HepG2 (cell line): ENCODE results near the gene MAP3K3. TPM values are rescaled to one million over a fixed set of nuclear protein-coding genes. Genes with fewer than 3 reads are reported as not detected.

ENCODE experiments used
- ATAC-seq: fragments of 200-7000 bp; cut with Tn5 transposase; 3 replicates; pipeline ENCODE4 v1.9.1; 2020; ENCODE audit warnings: mild to moderate bottlenecking, moderate library complexity
- BruUV-seq: library from RNA; stranded (reverse); fragments of 400-500 nt; replicated peaks from 2 replicates; lab custom pipeline; 2021; lab: Mats Ljungman, UMichigan
- CTCF ChIA-PET: fragments of 300-600 bp; formaldehyde crosslinking; extraction: SDS; loops from one replicate; lab custom pipeline; 2021; ENCODE audit warnings: low total read pairs, inconsistent platforms, low intra/inter-chr PET ratio; lab: Yijun Ruan, JAX
- POLR2A ChIA-PET: fragments of 350-600 bp; sonication (Branson Sonifier 250); formaldehyde crosslinking; loops from one replicate; lab custom pipeline; 2020; ENCODE audit warnings: antibody characterized with exemption, inconsistent platforms; lab: Yijun Ruan, JAX
- DNase-seq: peaks from one replicate; pipeline ENCODE4 v3.0.0-alpha.2; 2015; ENCODE audit warnings: low spot score
- FAIRE-seq: peaks from 3 replicates; lab custom pipeline; 2011; peaks lifted over from hg19 to GRCh38; lab: Jason Lieb, UNC
- H2AFZ ChIP-seq: one replicate; pipeline ENCODE4 v1.6.1; 2011; ENCODE audit warnings: low read length, inconsistent platforms
- H3K27ac ChIP-seq: fragments of 300-600 bp; 3 replicates; pipeline ENCODE4 v1.8.0; 2011; ENCODE audit warnings: mixed run types, mild to moderate bottlenecking, mixed read lengths, low read length, inconsistent platforms; ENCODE audit not compliant: insufficient read depth; ENCODE audit errors: extremely low read length
- H3K27me3 ChIP-seq, 2 experiments: fragments of 200-600 bp in 1 of 2; 2 replicates in 1 of 2; 3 replicates in 1 of 2; pipeline versions ENCODE4 v1.6.0 to v1.8.0; 2011; ENCODE audit warnings: low read length in 2 of 2, mild to moderate bottlenecking in 2 of 2, moderate library complexity in 2 of 2, inconsistent platforms in 1 of 2; ENCODE audit not compliant: insufficient read depth in 2 of 2, control insufficient read depth in 1 of 2
- H3K36me3 ChIP-seq, 2 experiments: fragments of 200-600 bp in 1 of 2; replicated peaks in 1 of 2; 2 replicates in 1 of 2; 3 replicates in 1 of 2; pipeline versions ENCODE4 v1.5.1 to v1.8.0; 2011; ENCODE audit warnings: low read length in 2 of 2, inconsistent platforms in 1 of 2; ENCODE audit not compliant: insufficient read depth in 2 of 2, control insufficient read depth in 1 of 2
- H3K4me1 ChIP-seq: 2 replicates; pipeline ENCODE4 v1.5.1; 2012; ENCODE audit warnings: low read length, inconsistent platforms; ENCODE audit not compliant: insufficient read depth
- H3K4me2 ChIP-seq: 2 replicates; pipeline ENCODE4 v1.6.0; 2011; ENCODE audit warnings: low read depth, low read length, inconsistent platforms
- H3K4me3 ChIP-seq, 3 experiments: fragments of 200-600 bp in 1 of 3; sonication (generic), shearing (Covaris generic) in 1 of 3; replicated peaks in 1 of 3; 2 replicates each; pipeline ENCODE4 v1.5.1; 2011 to 2016; ENCODE audit warnings: low read length in 3 of 3, inconsistent platforms in 2 of 3, low read depth in 2 of 3, mild to moderate bottlenecking in 2 of 3, control low read depth in 1 of 3, mixed read lengths in 1 of 3; ENCODE audit not compliant: insufficient read depth in 1 of 3
- H3K79me2 ChIP-seq: one replicate; pipeline ENCODE4 v1.6.1; 2011; ENCODE audit warnings: low read length, inconsistent platforms; ENCODE audit not compliant: insufficient read depth
- H3K9ac ChIP-seq: 2 replicates; pipeline ENCODE4 v1.6.0; 2011; ENCODE audit warnings: mild to moderate bottlenecking, low read depth, low read length, inconsistent platforms; ENCODE audit not compliant: insufficient read depth
- H3K9me3 ChIP-seq: 2 replicates; pipeline ENCODE4 v1.5.1; 2012; ENCODE audit warnings: mild to moderate bottlenecking, low read length
- H4K20me1 ChIP-seq: 2 replicates; pipeline ENCODE4 v1.6.0; 2011; ENCODE audit warnings: inconsistent platforms, mild to moderate bottlenecking, low read length, moderate library complexity; ENCODE audit not compliant: insufficient read depth
- ADNP ChIP-seq: sonication (generic); formaldehyde crosslinking; IDR thresholded peaks from 2 replicates; pipeline ENCODE4 v1.4.0; 2020; ENCODE audit warnings: missing genetic modification reagents
- HOXD1 ChIP-seq: sonication (generic); formaldehyde crosslinking; IDR thresholded peaks from 2 replicates; pipeline ENCODE4 v1.5.0; 2020; ENCODE audit warnings: missing genetic modification reagents
- PRPF4 ChIP-seq: fragments of 200-400 bp; formaldehyde crosslinking; IDR thresholded peaks from 2 replicates; pipeline ENCODE4 v1.6.1; 2016; ENCODE audit warnings: low read length, low read depth; ENCODE audit not compliant: poor library complexity, severe bottlenecking
- RARA ChIP-seq: IDR thresholded peaks from 2 replicates; pipeline ENCODE4 v1.6.1; 2016; ENCODE audit warnings: missing genetic modification reagents, missing compliant biosample characterization
- RBM22 ChIP-seq: fragments of 200-400 bp; formaldehyde crosslinking; optimal IDR thresholded peaks from 2 replicates; pipeline ENCODE3; 2017; ENCODE audit warnings: mild to moderate bottlenecking, low read length, moderate library complexity
- TBX2 ChIP-seq: sonication (generic); formaldehyde crosslinking; IDR thresholded peaks from 2 replicates; pipeline ENCODE4 v1.5.0; 2020; ENCODE audit warnings: missing genetic modification reagents, mild to moderate bottlenecking, borderline replicate concordance
- ZNF143 ChIP-seq: sonication (generic); formaldehyde crosslinking; IDR thresholded peaks from 2 replicates; pipeline ENCODE4 v1.4.0; 2020; ENCODE audit warnings: missing genetic modification reagents
- ZNF331 ChIP-seq: sonication (generic); formaldehyde crosslinking; IDR thresholded peaks from 2 replicates; pipeline ENCODE4 v1.4.0; 2020; ENCODE audit warnings: missing genetic modification reagents
- ZNF616 ChIP-seq: sonication (generic); formaldehyde crosslinking; IDR thresholded peaks from 2 replicates; pipeline ENCODE4 v1.5.0; 2020; ENCODE audit warnings: low read depth, mild to moderate bottlenecking, missing genetic modification reagents
- WGBS: methylation state at CpG from one replicate; pipeline ENCODE4 v1.1.6; 2017; ENCODE audit warnings: low lambda C conversion rate; 5-methylcytosine and 5-hydroxymethylcytosine counted together
- in situ Hi-C: cut with HindIII; loops from 2 replicates; pipeline ENCODE4 v1.10.0; 2017; ENCODE audit warnings: low pct_unique_long_range_greater_than_20kb; ENCODE audit not compliant: extremely low pct_ligation_motif_present
- intact Hi-C: fragments of 100-400 bp; cut with micrococcal nuclease; formaldehyde crosslinking; loops from one replicate; pipeline ENCODE4 v1.10.0; 2022; ENCODE audit not compliant: unreplicated experiment
- polyA plus RNA-seq, 8 experiments: library from polyadenylated mRNA; depleted of rRNA in 3 of 8; stranded (reverse) in 7 of 8; unstranded in 1 of 8; fragments of >200 nt; fragmentation: Illumina TruSeq in 4 of 8; extraction: Trizol in 4 of 8; gene quantifications; 2 replicates each; pipeline versions ENCODE4 v1.2.1 to v1.2.3, GENCODE V29; 2011 to 2016; ENCODE audit warnings: low read depth in 4 of 8, missing spikeins in 1 of 8, mixed read lengths in 1 of 8; ENCODE audit not compliant: insufficient read depth in 1 of 8
- total RNA-seq, 5 experiments: library from RNA; depleted of rRNA; stranded (reverse); fragments of >200 nt; fragmentation: Illumina TruSeq; extraction: Trizol; gene quantifications; 2 replicates each; pipeline ENCODE4 v1.2.3, GENCODE V29; 2016; ENCODE audit warnings: low read depth in 1 of 5
- TF ChIP-seq, protein P1 (sequence below): sonication (generic); formaldehyde crosslinking; IDR thresholded peaks from 2 replicates; pipeline ENCODE4 v1.8.0; 2022; ENCODE audit warnings: mild to moderate bottlenecking, missing genetic modification reagents, borderline replicate concordance

Gene MAP3K3
- total and polyA plus RNA-seq, 2 of the 13 experiments (the other 11 are each of a cell fraction or from before 2014, with no cell fraction given), result 17.7 to 21.8 TPM

DNA sequence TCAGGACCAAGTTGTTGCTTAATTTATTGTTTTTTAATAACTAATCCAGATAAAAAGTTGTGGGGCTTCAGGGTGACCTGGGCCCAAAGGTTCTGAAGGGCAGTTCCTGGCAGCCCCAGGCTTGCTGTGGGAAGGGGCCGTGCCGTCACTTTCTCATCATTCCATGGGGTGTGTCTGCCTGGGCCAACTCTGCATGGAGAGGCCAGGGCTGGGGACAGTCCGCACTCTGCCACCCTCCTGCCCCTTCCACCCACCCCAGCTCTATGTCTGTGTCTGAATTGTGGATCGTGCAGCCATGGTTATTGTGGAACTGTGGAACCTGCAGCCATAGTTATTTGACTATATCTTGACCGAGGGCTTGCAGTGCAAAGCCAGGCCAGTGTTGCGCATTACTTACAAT, 73.7 kb downstream of the MAP3K3 start:
- no peaks in the 10 kb centered on the region for H3K79me2 ChIP-seq
- no peak overlapping the region for H3K9ac ChIP-seq
- H3K9me3 ChIP-seq, result no peaks in the 10 kb centered on the region
- TF ChIP-seq RARA (CRISPR knock-in tag) (no peak), HOXD1 (no peak), ZNF616 (no peak), ADNP (CRISPR knock-in tag) (no peak), RBM22 (peak; percentile 76), TBX2 (CRISPR knock-in tag) (0 out of 2 replicates have a peak, but pooled peaks have one; percentile 10), PRPF4 (no peak), ZNF143 (CRISPR knock-in tag) (no peak), ZNF331 (CRISPR knock-in tag) (no peak)
- TF ChIP-seq, protein P1, sequence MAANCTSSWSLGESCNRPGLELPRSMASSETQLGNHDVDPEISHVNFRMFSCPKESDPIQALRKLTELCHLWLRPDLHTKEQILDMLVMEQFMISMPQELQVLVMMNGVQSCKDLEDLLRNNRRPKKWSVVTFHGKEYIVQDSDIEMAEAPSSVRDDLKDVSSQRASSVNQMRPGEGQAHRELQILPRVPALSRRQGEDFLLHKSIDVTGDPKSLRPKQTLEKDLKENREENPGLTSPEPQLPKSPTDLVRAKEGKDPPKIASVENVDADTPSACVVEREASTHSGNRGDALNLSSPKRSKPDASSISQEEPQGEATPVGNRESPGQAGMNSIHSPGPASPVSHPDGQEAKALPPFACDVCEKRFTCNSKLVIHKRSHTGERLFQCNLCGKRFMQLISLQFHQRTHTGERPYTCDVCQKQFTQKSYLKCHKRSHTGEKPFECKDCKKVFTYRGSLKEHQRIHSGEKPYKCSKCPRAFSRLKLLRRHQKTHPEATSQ, result no peak
- intact Hi-C loops (loop anchor here (5.0 kb wide), 1 partner anchor 274 kb away; no protein-coding TSS in a partner anchor), in situ Hi-C loops (loop anchor here (10.0 kb wide), 1 partner anchor 271 kb away; no protein-coding TSS in a partner anchor)
- no peak for DNase-seq
- H4K20me1 ChIP-seq, result no peaks in the 10 kb centered on the region
- no peak overlapping the region for H3K4me3 ChIP-seq
- peaks cover 18% of the 10 kb centered on the region for H3K4me1 ChIP-seq
- ChIA-PET CTCF (interaction anchor here (1.3 kb wide), 1 partner anchor 271 kb away, joined by 9 read pairs; no protein-coding TSS in a partner anchor), POLR2A (no interaction called here)
- peaks cover 13 to 21% of the 10 kb centered on the region in 2 experiments for H3K36me3 ChIP-seq
- no peak overlapping the region for H2AFZ ChIP-seq
- ATAC-seq, result no peak
- WGBS, result 93% methylated on average over 6 of the region's 6 CpGs
- H3K27ac ChIP-seq, result no peak overlapping the region
- H3K4me2 ChIP-seq, result no peak overlapping the region
- no peak for FAIRE-seq
- BruUV-seq, result no TSS peak
- no peaks in the 10 kb centered on the region for H3K27me3 ChIP-seq
